Measurements from ENCODE around the gene MTIF3. TPM values are rescaled to one million over a fixed set of nuclear protein-coding genes. Genes with fewer than 3 reads are reported as not detected.

Gene MTIF3
- total RNA-seq, 1 experiment from 2014 or later: 20.7 TPM

GRCh38 chr13:27496006-27496405 lies 45.6 kb upstream of the MTIF3 start:
- ChIA-PET POLR2A (no interaction called here), CTCF (no interaction called here)
- intact Hi-C loops (cut with micrococcal nuclease; ENCODE audit: unreplicated experiment) (no loop called here), in situ Hi-C loops (cut with HindIII; ENCODE audit: low pct_unique_long_range_greater_than_20kb, low sequenced_read_pairs) (no loop called here)
- no TSS peak for BruUV-seq (replicated peaks)
- Histone ChIP-seq H3K4me3 (ENCODE audit: low read depth in 2 of 2, low read length in 2 of 2) (no peak overlapping the region), H3K27me3 (ENCODE audit: control insufficient read depth, insufficient read depth, low read length) (no peaks in the 10 kb centered on the region), H3K36me3 (ENCODE audit: control insufficient read depth, insufficient read depth, low read length) (no peaks in the 10 kb centered on the region), H3K9me3 (ENCODE audit: control insufficient read depth, insufficient read depth, low read depth, low read length) (no peaks in the 10 kb centered on the region), H3K4me1 (ENCODE audit: control insufficient read depth, insufficient read depth, low read length) (no peaks in the 10 kb centered on the region), H3K27ac (ENCODE audit: low read length) (no peak overlapping the region)
- DNase-seq (ENCODE audit: low read depth, low spot score) (no peak), ATAC-seq (no peak)
- TF ChIP-seq CTCF (IDR thresholded peaks at IDR 0.05) (no peak), TCF7L2 (IDR thresholded peaks at IDR 0.05; ENCODE audit: low read depth, low read length) (no peak), REST (IDR thresholded peaks at IDR 0.05; ENCODE audit: insufficient read depth in 1 of 2, low read depth in 2 of 2, low read length in 1 of 2) (no peak), SIN3A (IDR thresholded peaks at IDR 0.05; ENCODE audit: borderline replicate concordance, insufficient read depth, low read depth, low read length) (no peak), POLR2AphosphoS5 (IDR thresholded peaks at IDR 0.05; ENCODE audit: low read depth, low read length) (no peak)

- intact Hi-C loops (cut with micrococcal nuclease; ENCODE audit: unreplicated experiment) (no loop called here), in situ Hi-C loops (cut with HindIII; ENCODE audit: low pct_unique_long_range_greater_than_20kb, low sequenced_read_pairs) (no loop called here)
- no TSS peak for BruUV-seq (replicated peaks)
- ChIA-PET CTCF (no interaction called here), POLR2A (no interaction called here)
- H3K9me3 ChIP-seq (ENCODE audit: control insufficient read depth, insufficient read depth, low read depth, low read length): no peaks in the 10 kb centered on the region
- no peak overlapping the region for H3K4me3 ChIP-seq (ENCODE audit: low read depth in 2 of 2, low read length in 2 of 2)
- ATAC-seq (no peak), DNase-seq (ENCODE audit: low read depth, low spot score) (no peak)
- H3K27ac ChIP-seq (ENCODE audit: low read length): no peak overlapping the region
- H3K27me3 ChIP-seq (ENCODE audit: control insufficient read depth, insufficient read depth, low read length): no peaks in the 10 kb centered on the region
- no peak for TF ChIP-seq CTCF (IDR thresholded peaks at IDR 0.05)
- no peaks in the 10 kb centered on the region for H3K36me3 ChIP-seq (ENCODE audit: control insufficient read depth, insufficient read depth, low read length)
- no peaks in the 10 kb centered on the region for H3K4me1 ChIP-seq (ENCODE audit: control insufficient read depth, insufficient read depth, low read length)
These were observed 45.2 kb upstream of the MTIF3 start for GRCh38 chr13:27495551-27495950.

- ATAC-seq (no peak), DNase-seq (ENCODE audit: low read depth, low spot score) (no peak)
- TF ChIP-seq SIN3A (IDR thresholded peaks at IDR 0.05; ENCODE audit: borderline replicate concordance, insufficient read depth, low read depth, low read length) (no peak), TCF7L2 (IDR thresholded peaks at IDR 0.05; ENCODE audit: low read depth, low read length) (no peak), POLR2AphosphoS5 (IDR thresholded peaks at IDR 0.05; ENCODE audit: low read depth, low read length) (no peak), CTCF (IDR thresholded peaks at IDR 0.05) (no peak), REST (IDR thresholded peaks at IDR 0.05; ENCODE audit: insufficient read depth in 1 of 2, low read depth in 2 of 2, low read length in 1 of 2) (no peak)
- H3K36me3 ChIP-seq (ENCODE audit: control insufficient read depth, insufficient read depth, low read length): no peaks in the 10 kb centered on the region
- no peaks in the 10 kb centered on the region for H3K9me3 ChIP-seq (ENCODE audit: control insufficient read depth, insufficient read depth, low read depth, low read length)
- no peaks in the 10 kb centered on the region for H3K4me1 ChIP-seq (ENCODE audit: control insufficient read depth, insufficient read depth, low read length)
- BruUV-seq (replicated peaks): no TSS peak
- H3K27me3 ChIP-seq (ENCODE audit: control insufficient read depth, insufficient read depth, low read length): no peaks in the 10 kb centered on the region
- in situ Hi-C loops (cut with HindIII; ENCODE audit: low pct_unique_long_range_greater_than_20kb, low sequenced_read_pairs) (no loop called here), intact Hi-C loops (cut with micrococcal nuclease; ENCODE audit: unreplicated experiment) (no loop called here)
- no peak overlapping the region for H3K27ac ChIP-seq (ENCODE audit: low read length)
- CTCF ChIA-PET: no interaction called here
- POLR2A ChIA-PET: no interaction called here
- no peak overlapping the region for H3K4me3 ChIP-seq (ENCODE audit: low read depth in 2 of 2, low read length in 2 of 2)
These were observed 43.6 kb upstream of the MTIF3 start for GRCh38 chr13:27493981-27494380.

Measured in Panc1 (cell line).